ENCODE measurements around the gene PTTG2.
"Not testable (repeated sequence)": the region's sequence is repeated elsewhere in the genome, so short reads cannot be mapped to it uniquely, and the experiment has no call there.

The PTTG2 gene

DNA sequence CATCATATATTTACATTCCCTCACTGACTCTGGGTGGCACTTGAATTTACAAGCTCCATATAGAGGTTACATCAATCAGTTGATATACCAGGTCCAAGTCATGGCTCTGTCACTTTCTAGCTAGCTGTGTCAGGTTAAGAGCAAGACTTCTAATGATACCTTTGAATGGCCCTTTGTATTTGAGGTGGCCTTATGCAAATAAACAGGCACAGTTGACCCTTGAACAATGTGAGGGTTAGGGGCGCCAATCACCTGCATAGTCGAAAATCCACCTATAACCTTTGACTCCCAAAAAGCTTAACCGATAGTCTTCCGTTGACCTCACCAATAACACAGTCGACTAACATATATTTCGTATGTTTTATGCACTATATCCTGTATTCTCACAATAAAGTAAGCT is 1.3 kb upstream of the PTTG2 start:
- no peak for DNase-seq

DNA sequence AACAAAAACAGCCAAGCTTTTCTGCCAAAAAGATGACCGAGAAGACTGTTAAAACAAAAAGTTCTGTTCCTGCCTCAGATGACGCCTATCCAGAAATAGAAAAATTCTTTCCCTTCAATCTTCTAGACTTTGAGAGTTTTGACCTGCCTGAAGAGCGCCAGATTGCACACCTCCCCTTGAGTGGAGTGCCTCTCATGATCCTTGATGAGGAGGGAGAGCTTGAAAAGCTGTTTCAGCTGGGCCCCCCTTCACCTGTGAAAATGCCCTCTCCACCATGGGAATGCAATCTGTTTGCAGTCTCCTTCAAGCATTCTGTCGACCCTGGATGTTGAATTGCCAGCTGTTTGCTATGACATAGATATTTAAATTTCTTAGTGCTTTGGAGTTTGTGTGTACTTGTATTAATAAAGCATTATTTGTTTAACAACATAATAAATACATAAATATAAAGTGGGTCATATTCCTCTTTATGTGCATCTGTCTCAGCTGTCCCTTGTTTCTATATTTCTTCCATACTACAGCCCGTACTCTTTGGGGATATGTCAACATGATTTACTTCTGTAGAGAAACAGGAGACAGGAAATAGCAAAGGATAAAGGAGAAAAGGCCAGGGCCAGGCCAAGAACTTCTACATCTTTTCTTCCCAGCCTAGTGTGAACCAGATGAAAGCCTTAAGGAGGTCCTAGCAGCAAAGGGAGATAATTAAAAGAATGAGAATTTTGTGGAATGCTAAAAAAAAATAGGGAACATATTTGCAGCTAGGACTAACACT is 667 bp downstream of the PTTG2 start:
- no peak for DNase-seq

DNA sequence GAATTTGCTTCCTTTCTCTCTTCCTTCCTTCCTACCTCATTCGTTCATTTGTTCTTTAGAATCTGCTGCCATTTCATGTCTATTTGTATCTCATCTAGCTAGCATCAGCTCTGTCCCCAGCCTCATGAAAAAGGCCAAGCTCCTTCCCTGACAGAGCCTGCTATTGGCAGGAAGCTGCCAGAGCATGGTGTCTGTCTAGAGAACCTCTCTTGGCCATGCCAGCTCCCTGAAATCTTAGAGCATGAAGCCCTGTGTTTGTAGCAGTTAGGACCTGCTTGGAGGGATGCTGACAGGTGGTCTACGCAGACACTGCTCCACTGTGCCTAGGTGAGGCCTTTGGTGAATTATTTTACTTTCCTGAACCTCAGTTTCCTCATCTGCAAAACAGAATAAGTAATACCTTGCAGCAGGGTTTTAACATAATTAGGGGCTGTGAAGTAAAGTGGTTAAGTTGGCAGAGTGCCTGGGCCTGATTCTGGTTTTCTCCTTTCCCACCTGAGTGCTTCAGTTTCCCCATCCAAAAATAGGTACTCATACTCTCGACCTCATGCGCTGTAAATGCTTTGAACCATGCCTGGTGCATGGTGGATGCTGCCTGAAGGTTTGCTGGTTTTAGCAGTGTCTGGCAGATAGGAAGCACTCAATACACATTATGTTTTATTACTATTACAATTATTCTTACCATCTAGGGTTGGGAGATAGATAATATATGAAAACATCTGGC is 4.7 kb downstream of the PTTG2 start:
- DNase-seq: no peak

DNA sequence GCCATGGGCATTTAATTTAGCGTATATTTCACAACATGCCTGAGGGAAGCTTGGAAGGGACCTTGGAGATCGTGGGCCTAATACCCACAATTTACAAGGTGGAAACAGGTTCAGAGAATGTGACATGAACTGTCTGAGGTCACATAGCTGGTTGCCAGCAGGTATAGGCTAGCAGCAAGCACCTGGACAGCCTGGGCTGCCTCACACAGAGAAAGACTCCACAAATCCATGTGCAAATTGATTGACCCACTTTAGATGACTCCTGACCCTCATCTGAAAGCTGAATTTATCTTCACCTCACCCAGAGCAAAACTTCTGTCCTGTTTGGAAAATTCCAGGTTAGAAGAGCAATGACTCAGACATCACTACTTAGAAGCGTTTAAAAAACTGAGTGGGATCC is 5.8 kb downstream of the PTTG2 start:
- no peak for DNase-seq

DNA sequence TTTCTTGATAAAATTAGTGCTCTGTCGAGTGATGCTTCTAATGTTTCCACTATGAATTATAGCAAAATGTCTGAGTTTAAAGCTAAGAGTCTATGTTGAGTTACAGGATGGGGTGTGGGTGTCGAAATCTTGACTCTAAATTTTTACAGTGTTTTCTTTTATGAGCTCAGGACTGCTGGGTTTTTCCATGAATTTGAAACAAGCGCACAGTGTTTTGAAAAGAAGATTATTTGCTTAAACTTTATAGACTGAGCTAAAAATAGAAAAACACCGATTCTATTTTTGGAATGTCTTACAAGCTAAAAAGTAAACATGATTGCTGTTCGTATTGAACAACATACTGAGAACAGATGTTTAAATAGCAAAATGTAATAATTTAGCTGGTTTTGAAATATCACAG is 7.5 kb downstream of the PTTG2 start:
- no peak for DNase-seq

DNA sequence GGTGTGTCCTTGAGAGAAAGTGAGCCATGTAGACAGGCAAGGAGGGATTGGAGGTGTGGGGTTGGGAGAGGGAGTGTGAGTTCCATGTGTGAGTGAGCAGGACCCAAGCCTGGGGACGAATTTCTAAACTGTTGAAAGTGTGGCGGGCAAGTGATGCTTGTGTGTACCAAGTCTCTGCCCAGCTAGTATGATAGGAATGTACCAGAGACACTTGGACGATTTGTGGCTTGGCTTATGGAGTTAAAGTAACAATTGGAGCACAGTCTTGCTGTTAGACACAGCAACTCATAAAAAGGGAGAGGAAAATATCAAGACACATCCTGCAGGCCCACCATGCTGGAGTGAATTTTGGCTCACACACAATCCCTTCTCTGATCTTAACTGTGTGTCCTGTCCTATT is 8.5 kb downstream of the PTTG2 start:
- DNase-seq: no peak

DNA sequence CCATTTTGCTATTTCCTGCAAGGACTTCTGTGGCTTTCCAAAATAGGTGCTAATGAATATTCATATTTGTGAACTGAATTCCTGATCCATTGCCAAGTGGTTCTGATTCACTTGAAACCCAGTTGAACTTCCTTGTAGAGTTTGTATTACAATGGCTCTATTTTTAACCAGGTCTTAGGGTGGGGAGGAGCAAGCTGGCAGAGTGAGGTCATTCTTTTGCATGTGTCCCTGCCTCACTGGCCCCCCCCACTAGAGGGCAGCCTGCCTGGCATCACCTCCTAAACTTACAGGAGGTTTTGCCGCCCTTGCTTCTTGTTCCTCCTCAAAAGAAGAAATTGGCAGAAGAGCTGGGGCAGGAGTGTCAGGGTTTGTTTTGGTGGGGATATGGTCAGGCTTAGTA is 10.5 kb downstream of the PTTG2 start:
- no peak for DNase-seq

DNA sequence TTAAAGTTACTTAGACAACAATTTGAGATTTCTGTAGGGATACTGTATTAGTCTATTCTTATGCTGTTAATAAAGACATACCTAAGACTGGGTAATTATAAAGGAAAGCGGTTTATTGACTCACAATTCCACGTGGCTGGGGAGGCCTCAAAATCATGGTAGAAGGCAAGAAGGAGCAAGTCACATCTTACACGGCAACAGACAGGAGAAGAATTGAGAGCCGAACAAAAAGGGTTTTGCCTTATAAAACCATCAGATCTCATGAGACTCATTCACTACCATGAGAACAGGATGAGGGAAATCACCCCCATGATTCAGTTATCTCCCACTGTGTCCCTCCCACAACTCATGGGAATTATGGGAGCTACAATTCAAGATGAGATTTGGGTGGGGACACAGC is 11.0 kb downstream of the PTTG2 start:
- no peak for DNase-seq

DNA sequence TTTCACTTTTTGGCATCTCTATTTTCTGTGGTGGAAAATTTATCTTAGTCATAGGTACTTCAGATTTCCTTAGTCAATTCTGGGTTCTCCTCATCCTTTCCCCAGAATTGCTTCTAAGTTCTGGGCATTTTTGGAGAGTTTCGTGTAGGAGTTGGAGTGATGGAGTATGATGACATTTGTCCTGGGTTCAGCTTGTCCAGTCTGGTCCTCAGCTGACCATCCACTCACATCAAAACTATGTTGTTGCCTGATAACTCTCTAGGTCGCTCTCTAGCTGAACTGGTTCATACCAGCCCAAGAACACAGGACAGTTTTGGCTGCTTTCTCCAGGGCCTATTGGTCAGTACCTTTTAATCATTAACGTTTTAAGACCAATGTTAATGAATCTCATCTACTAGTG is 13.2 kb downstream of the PTTG2 start:
- no peak for DNase-seq

DNA sequence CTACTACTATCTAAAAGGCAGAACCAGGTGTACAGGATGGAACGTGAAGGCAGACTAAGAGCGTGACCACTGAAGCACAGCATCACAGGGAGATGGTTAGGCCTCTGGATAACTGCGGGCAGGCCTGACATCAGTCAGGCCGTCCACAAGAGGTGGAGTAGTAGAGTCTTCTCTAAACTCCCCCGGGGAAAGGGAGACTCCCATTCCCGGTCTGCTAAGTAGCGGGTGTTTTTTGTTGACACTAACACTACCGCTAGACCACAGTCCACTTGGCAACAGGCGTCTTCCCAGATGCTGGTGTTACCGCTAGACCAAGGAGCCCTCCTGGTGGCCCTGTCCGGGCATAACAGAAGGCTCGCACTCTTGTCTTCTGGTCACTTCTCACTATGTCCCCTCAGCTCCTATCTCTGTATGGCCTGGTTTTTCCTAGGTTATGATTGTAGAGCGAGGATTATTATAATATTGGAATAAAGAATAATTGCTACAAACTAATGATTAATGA is 15.2 kb downstream of the PTTG2 start:
- not testable (repeated sequence) for DNase-seq

DNA sequence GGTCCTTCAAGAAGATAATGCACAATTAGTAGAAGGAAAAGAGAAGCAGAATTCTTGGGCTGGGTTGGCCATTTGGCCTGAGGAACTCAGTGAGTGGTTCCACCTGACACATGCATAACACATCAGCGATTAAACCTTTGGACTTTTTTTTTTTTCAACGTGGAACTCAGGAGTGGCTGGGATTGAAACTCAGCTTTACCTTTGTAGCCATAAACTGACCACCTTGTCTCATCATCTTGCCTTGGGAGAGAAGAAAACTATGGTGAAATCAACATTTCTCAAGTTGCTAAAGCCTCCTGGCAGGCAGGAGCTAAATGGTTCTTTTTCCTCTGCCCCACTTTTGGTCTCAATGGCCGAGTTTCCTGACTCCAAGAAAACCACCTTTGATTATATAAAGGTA is 16.3 kb downstream of the PTTG2 start:
- no peak for DNase-seq

DNA sequence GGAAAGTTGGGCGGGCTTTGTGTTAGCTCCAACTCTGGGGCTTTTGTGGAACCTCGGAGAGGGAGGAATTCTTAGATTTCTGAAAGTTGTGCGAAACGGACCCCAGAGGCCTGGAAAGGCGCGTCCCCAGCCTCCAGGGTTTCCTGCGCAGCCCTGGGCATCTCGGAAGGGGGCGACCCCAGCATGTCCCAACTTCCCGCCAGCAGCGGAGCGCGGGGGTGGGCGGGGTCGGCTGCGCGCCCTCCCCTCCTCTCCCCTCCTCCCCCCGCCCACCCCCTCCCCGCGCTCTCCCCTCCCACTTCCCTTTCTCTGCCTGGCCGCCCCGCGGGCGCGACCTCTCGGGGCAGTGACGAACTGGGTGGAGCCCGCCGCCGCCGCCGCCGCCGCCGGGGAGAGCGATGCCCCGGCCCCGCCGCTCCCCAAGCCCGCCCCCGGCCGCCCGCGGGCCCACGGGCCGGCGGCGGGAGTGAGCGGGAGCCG is 16.8 kb downstream of the PTTG2 start:
- DNase-seq: peak; percentile 88

DNA sequence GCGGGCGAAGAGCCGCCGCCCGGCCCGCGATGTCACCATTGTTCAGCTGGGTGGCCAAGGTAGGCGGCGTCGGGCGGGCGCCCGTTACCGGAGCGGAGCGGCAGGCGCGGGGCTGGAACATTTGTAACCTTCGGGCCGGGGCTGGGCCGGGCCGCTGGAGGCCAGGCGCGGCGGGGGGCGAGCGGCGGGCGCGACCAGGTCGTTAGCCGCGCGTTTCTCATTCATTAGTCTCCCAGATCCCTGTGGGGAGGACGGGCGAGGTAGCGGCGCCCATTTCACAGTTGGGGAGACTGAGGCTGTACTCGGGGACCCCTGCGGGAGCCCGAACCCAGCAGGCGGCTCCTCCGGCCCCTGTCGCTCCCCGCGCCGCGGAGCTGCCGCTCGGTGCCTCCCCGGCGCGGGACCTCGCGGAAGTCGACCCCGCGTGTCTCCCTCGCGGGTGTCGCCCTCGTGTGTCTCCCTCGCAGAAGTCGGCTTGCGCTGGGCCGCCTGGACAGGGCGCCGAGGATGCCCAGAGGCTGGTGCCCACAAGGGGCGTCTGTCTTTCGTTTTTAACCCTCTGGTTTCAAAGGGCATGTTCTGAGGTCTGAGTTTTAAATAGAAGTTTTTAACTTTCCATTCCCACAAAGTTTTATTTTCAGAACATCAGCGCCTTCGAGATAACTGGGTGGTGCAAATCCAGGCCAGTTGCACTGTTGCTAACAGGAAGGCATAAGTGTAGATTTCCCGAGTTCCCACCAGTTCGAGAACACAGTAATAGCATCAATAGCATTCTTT is 17.5 kb downstream of the PTTG2 start:
- peak; percentile 80 for DNase-seq

DNA sequence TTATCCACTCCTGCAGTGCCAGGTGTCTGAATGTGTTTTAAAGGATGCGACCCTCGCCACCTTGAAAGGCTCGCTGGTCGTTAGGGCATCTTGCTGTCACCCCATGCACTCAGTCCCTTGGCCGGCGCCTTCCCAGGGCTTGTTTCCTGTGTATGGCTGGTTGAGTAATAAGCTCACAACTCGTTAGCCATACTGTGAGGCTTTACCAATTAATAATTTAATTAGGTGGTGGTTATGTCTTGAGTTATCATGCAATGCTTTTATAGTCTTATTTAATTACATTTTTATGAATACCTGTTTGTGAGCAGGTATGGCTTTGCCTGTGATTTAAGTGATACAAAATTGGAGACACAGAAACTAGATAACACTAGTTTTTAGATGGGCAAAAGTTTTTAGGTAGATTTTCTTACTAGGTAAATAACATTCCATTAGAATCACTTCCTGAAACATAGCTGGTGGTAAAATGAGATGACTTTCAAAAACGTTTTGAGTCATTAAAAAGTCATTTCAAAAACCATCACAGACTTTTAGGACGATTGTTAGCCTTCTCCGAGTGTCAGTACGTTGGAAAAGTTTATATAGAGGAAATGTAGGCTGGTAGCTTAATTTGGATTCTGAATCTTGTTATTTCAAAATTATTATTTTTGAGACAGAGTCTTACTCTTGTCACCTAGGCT is 18.2 kb downstream of the PTTG2 start:
- DNase-seq: no peak

DNA sequence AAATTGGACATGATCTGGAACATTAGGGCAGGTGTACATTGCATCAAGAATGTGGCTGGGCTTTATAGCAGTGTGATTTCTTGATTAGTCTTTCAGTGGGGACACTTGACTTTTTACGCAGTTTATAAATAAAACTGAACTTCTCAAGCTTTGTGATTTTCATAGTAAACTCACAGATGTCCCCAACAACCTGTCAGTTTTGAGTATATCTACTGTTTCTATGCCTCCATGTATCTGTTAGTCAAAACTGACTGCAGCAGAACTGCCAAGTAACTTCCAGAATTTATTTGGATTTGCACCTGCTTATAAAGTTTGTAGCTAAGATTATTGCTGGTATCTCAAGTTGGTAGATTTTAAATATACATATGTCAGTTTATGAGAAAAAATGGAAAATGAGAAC is 20.0 kb downstream of the PTTG2 start:
- no peak for DNase-seq

DNA sequence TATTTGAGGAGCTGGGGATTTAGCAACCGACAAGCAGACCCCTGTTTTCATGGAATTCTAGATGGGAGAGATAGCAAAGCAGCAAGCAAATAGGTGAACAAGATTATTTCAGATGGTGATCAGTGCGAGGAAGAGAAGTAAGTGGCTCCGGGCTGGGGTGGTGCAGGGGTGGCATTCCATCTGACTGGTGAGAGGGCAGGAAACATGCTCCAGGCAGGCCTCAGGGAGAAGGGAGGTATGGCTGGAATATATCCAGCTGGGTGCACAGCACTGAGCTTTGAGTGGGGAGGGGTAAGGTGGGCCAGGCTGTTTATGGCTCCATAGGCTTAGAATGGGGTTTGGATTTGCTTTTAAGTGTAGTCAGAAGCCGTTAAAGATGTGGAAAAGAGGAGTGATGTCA is 21.2 kb downstream of the PTTG2 start:
- DNase-seq: no peak

DNA sequence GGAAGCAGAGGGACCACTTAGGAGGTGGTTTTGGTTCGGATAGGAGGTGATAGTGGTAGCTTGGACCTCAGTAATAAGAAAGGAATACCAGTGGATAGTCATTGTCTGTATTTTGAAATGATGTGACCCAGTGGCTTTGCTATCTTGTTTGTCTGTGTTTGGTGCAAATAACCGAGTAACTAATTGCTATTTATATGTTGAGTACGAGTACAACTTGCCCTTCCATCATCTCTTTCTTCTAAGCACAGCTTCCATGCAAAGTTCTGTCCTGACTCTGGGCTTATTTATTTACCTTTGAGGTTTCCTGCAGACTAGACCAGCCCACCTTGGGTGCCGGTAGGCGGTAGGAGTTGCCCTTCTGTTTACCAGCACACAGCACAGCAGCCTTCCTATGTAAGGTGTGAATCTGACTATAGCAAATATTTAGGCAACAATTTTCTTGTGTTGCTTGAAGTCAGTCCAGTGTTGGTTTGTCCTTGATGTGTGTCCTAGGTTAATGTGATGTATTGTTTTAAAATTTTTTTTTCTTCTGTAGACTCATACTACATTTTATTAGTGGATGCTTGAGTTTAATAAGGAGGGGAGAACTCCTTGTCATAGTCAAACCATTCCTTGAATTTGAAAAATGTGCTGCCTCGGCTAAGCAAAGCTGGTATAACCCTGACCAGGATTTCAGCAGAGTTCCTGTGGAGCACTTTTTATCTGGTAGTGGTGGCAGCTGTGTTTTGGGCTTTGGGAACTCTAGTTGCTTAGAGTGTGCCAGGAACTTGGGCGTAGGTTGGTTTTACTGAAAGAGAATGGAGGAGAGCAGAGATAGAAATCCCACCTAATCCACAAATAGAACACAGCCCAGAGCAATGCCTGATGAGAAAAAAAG is 21.9 kb downstream of the PTTG2 start:
- DNase-seq: no peak

DNA sequence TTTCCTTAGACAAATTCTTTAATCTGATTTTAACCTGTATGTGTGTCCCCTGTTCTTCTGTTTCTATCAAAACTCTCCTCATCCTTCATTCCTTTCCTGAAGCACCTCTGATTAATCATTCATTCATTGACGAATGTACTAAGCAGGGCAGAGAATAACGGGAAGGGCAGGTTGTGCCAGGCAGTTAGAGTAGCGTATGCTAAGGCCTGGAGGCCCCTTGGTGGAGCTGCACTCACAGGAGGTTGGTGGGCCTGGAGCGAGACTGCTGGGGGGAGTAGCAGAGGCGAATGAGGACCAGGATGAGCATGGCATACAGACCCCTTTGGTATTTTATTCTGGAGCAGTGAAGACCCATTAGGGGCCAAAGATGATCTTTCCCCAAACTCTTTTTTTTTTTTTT is 22.5 kb downstream of the PTTG2 start:
- no peak for DNase-seq

DNA sequence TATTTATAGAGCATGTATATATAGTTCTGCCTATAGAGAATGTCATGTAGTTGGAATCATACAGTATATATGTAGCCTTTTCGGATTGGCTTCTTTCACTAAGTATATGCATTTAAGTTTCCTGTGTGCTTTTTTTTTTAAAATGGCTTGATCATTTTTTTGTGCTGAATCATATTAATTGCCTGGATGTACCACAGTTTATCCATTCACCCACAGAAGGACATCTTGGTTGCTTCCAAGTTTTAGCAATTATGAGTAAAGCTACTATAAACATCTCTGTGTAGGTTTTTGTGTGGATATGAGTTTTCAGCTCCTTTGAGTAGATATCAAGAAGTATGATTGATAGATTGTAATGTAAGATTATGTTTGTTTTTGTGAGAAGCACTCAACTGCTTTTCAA is 23.8 kb downstream of the PTTG2 start:
- no peak for DNase-seq

DNA sequence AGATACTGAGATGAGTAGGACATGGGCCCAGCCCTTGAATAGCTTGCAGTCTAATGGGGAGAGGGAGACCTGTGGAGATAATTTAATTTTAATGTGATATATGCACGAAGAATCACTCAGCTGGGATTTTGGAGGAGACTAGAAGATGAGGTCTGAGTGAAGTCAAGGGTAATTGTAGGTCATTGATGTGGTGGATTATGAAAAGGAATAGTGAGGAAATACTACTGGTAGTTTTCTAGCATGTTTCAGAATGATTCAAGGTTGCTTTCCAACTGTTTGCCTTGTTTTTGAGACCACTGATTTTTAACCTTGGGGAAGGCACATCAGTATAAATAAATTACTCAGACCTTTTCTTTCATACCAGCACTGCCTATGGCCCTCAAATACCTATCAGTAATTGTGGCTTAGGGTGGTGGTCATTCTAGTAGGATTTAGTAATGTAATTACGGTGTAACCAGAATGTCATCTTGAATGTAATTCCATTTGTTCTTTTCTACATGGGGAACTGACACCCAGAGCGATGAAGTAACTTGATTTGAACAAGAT is 25.6 kb downstream of the PTTG2 start:
- no peak for DNase-seq

DNA sequence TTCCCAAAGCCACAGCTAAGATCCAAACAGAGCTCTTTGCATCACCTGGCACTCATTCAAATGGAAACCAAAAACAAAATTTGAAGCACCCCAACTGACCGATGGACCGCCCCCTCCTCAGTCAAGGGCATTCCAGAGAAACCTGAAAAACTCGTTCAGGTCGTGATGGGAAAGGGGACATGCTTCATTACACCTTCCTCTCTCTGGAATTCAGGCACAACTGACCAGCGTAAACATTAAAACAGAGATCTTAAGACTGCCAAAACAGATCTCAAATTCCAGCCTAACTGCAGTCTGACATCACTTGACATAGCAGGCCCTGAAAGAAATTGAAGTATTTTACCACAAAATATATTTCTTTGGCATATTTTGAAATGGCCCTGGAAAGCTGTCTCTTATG is 28.5 kb downstream of the PTTG2 start:
- no peak for DNase-seq
